NCI-H748 treated with DMSO at 0.1 percent for 48 hours (cell line): ENCODE results near the gene MRPL19.
A peak's percentile ranks its signal among the peaks of the same experiment; 100 is the strongest.
"Not testable (repeated sequence)": the region's sequence is repeated elsewhere in the genome, so short reads cannot be mapped to it uniquely, and the experiment has no call there.

Experiments
- DNase-seq: peaks from one replicate; lab custom pipeline; 2025; lab: John Stamatoyannopoulos, UW

The MRPL19 gene

GRCh38 chr2:75675423-75675822, 28.8 kb downstream of the MRPL19 start:
- DNase-seq: not testable (repeated sequence)

GRCh38 chr2:75675908-75676307, 29.3 kb downstream of the MRPL19 start:
- DNase-seq: no peak

DNA sequence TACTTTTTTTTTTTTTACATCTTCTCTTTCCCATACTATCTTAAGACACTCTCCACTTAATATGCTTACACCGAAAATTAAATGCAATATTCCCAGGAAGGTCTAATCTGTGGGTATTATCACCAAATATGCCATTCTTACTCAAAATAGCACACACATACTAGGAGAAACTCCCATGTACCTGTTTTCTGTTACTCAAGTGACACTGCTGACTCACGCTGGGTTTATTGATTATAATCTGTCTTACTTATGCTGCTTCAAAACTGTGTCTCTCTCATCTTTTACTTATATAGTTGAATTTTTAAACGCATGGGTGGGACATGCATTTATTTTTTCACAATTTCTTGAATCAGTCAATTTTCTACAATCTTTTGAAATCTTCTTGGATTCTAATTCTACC, 29.9 kb downstream of the MRPL19 start:
- no peak for DNase-seq

DNA sequence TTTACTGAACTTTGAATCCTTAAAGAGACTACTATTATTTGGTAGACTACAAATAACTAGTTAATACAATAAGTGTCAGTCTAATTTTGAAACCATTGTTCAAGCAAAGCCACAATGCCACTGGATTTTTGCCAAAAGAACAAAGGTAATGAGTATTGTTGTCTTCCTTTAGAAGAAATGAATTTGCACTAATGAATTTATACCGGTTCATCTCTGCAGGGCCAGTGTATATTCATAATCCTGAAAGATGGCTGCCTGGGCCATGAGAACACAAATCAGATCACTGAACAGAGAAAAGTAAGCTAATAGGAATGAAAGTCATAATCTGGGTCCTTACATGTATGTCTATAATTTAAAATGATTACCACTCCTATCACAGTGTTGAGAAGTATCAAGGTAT, 33.0 kb downstream of the MRPL19 start:
- no peak for DNase-seq

GRCh38 chr2:75680402-75680801, 33.8 kb downstream of the MRPL19 start:
- DNase-seq: no peak

GRCh38 chr2:75683430-75683829, 36.8 kb downstream of the MRPL19 start:
- not testable (repeated sequence) for DNase-seq

- no peak for DNase-seq
Measured at GRCh38 chr2:75688196-75688595, 41.6 kb downstream of the MRPL19 start.

- no peak for DNase-seq
Measured at GRCh38 chr2:75698918-75699317, 52.3 kb downstream of the MRPL19 start.

GRCh38 chr2:75702593-75702992, 56.0 kb downstream of the MRPL19 start:
- no peak for DNase-seq

GRCh38 chr2:75703589-75704287, 57.2 kb downstream of the MRPL19 start:
- DNase-seq: no peak

DNA sequence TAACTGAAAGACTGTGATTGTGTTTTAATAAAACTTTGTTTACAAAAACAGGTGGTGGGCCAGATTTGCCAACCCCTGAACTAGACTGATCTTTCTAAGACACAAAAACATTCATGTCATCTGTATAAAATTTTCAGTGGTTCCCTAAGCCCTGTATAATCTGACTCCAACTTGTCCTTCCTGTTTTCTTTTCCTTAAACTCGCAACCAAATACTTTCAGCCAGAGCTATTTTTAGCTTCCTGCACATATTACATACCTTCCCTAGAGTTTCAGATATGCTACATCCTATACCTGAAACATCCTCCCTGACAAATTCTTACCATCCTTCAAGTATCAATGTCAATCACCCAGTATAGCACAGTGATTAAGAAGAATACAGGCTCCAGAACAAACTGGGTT, 59.3 kb downstream of the MRPL19 start:
- no peak for DNase-seq

DNA sequence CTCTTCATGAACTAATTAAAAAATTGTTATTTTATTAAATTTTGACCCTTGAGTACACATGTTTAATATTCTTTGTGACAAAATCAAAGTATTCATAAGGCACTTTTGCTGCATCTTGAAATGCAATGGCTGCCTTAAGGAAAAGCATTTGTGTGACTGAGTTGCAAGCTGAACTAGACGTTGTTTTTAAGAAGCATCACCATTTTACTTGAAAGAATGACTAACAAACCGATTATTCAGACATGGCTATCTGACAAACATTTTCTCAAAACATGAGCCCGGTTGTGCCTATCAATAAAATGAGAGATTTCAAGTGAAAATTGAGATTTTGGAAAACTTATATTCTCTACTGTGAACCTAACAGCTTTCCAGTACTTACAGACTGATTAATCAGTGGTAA, 61.3 kb downstream of the MRPL19 start:
- no peak for DNase-seq

DNA sequence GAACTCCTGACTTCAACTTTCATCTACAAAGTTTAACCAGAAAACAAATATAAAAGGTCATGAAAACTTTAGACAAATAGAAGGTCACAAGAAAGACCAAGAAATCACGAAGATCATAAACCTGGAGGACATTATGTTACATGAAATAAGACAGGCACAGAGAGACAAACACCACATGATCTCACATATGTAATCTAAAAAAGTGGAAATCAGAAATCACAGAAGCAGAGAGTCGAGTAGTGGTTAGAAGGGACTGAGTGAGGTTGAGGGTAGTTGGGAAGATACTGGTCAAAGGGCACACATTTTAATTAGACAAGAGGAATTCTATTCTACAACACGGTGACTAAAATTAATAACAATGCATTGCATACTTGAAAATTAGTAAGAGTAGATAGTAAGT, 62.7 kb downstream of the MRPL19 start:
- no peak for DNase-seq

- no peak for DNase-seq
Measured at GRCh38 chr2:75710220-75710576, 63.6 kb downstream of the MRPL19 start.

GRCh38 chr2:75710577-75711253, 64.1 kb downstream of the MRPL19 start, which contains the start of gene GCFC2:
Gene GCFC2, minus strand, starts transcription at chr2:75710915. Its CDS starts 60 bp downstream, at chr2:75710855.
- peak; percentile 58 for DNase-seq

DNA sequence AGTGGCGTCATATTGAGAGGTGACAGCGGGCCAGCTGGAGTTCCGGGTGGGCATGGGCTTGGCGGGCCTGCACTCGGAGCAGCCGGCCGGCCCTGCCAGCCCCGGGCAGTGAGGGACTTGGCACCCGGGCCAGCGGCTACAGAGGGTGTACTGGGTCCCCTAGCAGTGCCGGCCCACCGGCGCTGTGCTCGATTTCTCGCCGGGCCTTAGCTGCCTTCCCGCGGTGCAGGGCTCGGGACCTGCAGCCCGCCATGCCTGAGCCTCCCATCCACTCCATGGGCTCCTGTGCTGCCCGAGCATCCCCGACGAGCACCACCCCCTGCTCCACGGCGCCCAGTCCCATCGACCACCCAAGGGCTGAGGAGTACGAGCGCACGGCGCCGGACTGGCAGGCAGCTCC, 65.0 kb downstream of the MRPL19 start:
- DNase-seq: not testable (repeated sequence)

GRCh38 chr2:75716406-75716805, 69.8 kb downstream of the MRPL19 start:
- no peak for DNase-seq

DNA sequence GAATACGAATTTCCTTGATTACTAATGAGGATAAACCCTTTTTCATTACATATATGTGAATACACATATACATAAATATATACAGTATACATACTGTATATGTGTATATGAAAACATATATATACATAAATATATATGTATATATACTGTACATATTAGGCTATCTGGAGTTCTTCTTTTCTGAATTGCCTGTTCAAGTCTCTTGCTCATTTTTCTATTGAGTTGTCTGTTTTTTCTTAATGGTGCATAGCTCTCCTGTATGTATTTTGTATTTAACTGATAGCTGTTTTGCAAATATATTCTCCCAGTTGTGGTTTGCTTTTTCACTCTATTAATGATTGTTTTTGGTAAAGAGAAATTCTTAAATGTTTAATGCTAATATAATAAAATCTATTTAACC, 73.0 kb downstream of the MRPL19 start:
- DNase-seq: no peak

- DNase-seq: no peak
Measured at GRCh38 chr2:75720525-75720924, 73.9 kb downstream of the MRPL19 start.

GRCh38 chr2:75722687-75723086, 76.1 kb downstream of the MRPL19 start:
- no peak for DNase-seq

- no peak for DNase-seq
Measured at GRCh38 chr2:75728614-75729419, 82.2 kb downstream of the MRPL19 start.

GRCh38 chr2:75729861-75730260, 83.3 kb downstream of the MRPL19 start:
- DNase-seq: no peak

- DNase-seq: no peak
Measured at GRCh38 chr2:75736276-75736675, 89.7 kb downstream of the MRPL19 start.
